Panc1 (cell line): ENCODE results near the gene ADAT3. TPM values are rescaled to one million over a fixed set of nuclear protein-coding genes. Genes with fewer than 3 reads are reported as not detected.

Experiments used
- ATAC-seq: fragments of 200-7000 bp; cut with Tn5 transposase; 2 replicates; pipeline ENCODE4 v1.9.1; 2020; ENCODE audit warnings: mild to moderate bottlenecking, moderate library complexity
- BruUV-seq: library from RNA; stranded (reverse); fragments of 400-500 nt; replicated peaks from 2 replicates; lab custom pipeline; 2021; lab: Mats Ljungman, UMichigan
- CTCF ChIA-PET: fragments of 300-600 bp; sonication (Branson Sonifier 250); formaldehyde crosslinking; loops from one replicate; lab custom pipeline; 2022; ENCODE audit warnings: antibody characterized with exemption; lab: Charles Lee
- POLR2A ChIA-PET: fragments of 300-600 bp; sonication (Branson Sonifier 250); formaldehyde crosslinking; loops from one replicate; lab custom pipeline; 2022; ENCODE audit warnings: antibody characterized with exemption; lab: Charles Lee
- DNase-seq: peaks from one replicate; pipeline ENCODE4 v3.0.0-alpha.2; 2010; ENCODE audit warnings: low read depth, low spot score
- H3K27ac ChIP-seq: 2 replicates; pipeline ENCODE4 v1.5.1; 2011; ENCODE audit warnings: mild to moderate bottlenecking, low read length, inconsistent platforms
- H3K27me3 ChIP-seq: fragments of 200-500 bp; sonication (Bioruptor generic); 2 replicates; pipeline ENCODE4 v1.6.0; 2014; ENCODE audit warnings: low read length, inconsistent platforms; ENCODE audit not compliant: control insufficient read depth, insufficient read depth
- H3K36me3 ChIP-seq: fragments of 200-500 bp; sonication (Bioruptor generic); 2 replicates; pipeline ENCODE4 v1.5.1; 2014; ENCODE audit warnings: inconsistent platforms, mild to moderate bottlenecking, low read length, moderate library complexity; ENCODE audit not compliant: control insufficient read depth, insufficient read depth
- H3K4me1 ChIP-seq: 2 replicates; pipeline ENCODE4 v1.5.1; 2011; ENCODE audit warnings: inconsistent platforms, mild to moderate bottlenecking, low read length, moderate library complexity; ENCODE audit not compliant: control insufficient read depth, insufficient read depth
- H3K4me3 ChIP-seq, 2 experiments: 2 replicates each; pipeline ENCODE4 v1.5.1; 2011 to 2012; ENCODE audit warnings: low read depth in 2 of 2, low read length in 2 of 2, mild to moderate bottlenecking in 2 of 2, inconsistent platforms in 1 of 2, moderate library complexity in 1 of 2
- H3K9me3 ChIP-seq: fragments of 200-500 bp; sonication (Bioruptor generic); 2 replicates; pipeline ENCODE4 v1.5.1; 2014; ENCODE audit warnings: low read depth, mild to moderate bottlenecking, inconsistent platforms, low read length, moderate library complexity; ENCODE audit not compliant: control insufficient read depth, insufficient read depth
- POLR2AphosphoS5 ChIP-seq: IDR thresholded peaks from 2 replicates; pipeline ENCODE4 v1.6.1; 2012; ENCODE audit warnings: mild to moderate bottlenecking, low read depth, low read length, moderate library complexity
- SIN3A ChIP-seq: IDR thresholded peaks from 2 replicates; pipeline ENCODE4 v1.6.1; 2012; ENCODE audit warnings: low read depth, mild to moderate bottlenecking, low read length, moderate library complexity, borderline replicate concordance; ENCODE audit not compliant: insufficient read depth
- TCF7L2 ChIP-seq: IDR thresholded peaks from 2 replicates; pipeline ENCODE4 v1.6.1; 2011; ENCODE audit warnings: mild to moderate bottlenecking, low read depth, low read length, inconsistent platforms
- in situ Hi-C: cut with HindIII; loops from 2 replicates; pipeline ENCODE4 v1.10.0; 2016; ENCODE audit warnings: low sequenced_read_pairs, low pct_unique_long_range_greater_than_20kb
- intact Hi-C: fragments of 100-400 bp; cut with micrococcal nuclease; formaldehyde crosslinking; loops from one replicate; pipeline ENCODE4 v1.10.0; 2022; ENCODE audit not compliant: unreplicated experiment
- total RNA-seq: library from RNA; stranded (reverse); gene quantifications from one replicate; pipeline ENCODE4 v1.2.1, GENCODE V29; 2021; ENCODE audit not compliant: unreplicated experiment
- TF ChIP-seq, protein P1 (sequence below), 2 experiments: IDR thresholded peaks; 2 replicates each; pipeline ENCODE4 v1.6.1; 2011 to 2012; ENCODE audit warnings: low read depth in 2 of 2, control low read depth in 1 of 2, low read length in 1 of 2, mild to moderate bottlenecking in 1 of 2, moderate library complexity in 1 of 2; ENCODE audit not compliant: insufficient read depth in 1 of 2
- TF ChIP-seq, protein P2 (sequence below): fragments of 450-650 bp; IDR thresholded peaks from 2 replicates; pipeline ENCODE4 v1.5.1; 2017; ENCODE audit warnings: mild to moderate bottlenecking

The ADAT3 gene
- total RNA-seq, 1 experiment from 2014 or later = 8.9 TPM

DNA sequence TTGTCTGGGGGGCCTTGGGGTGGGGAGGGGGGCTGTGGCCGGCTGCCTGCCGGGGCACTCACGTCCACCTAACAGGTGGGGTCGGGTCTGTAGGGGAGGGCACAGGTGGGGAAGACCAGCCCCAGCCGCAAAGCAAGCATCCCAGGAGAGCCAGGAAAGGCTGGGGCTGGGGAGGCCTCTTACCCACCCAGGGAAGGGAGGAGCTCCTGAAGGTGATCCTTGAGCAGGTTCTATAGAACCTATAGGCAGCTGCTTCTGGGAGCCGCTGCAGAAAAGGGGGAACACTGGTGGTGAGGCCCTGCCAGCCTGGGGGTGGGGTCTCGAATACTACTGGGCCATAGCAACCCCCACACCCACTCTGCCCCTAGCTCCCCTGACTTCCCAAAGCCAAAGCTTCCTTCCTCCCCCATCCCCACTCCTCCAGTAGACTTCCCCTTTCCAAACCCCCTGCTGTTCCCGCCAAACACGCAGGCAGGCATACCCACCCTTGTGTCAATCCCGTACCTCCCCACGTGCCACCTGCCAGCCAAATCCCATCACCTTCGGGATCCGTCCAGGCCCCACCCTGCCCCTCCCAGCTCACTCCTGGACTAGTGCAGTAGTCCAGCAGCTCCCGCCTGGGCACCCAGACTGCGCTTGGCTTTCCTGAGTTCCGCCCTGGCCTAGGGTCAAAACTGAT, 47.4 kb upstream of the ADAT3 start:
- H3K36me3 ChIP-seq = peaks cover 5% of the 10 kb centered on the region; the same call in 1 of the 2 replicates
- POLR2A ChIA-PET = no interaction called here
- BruUV-seq = no TSS peak
- intact Hi-C loops = no loop called here
- H3K9me3 ChIP-seq = no peaks in the 10 kb centered on the region
- ATAC-seq = no peak
- H3K27me3 ChIP-seq = no peaks in the 10 kb centered on the region
- H3K27ac ChIP-seq = peak overlapping the region; percentile 77
- peaks cover 40% of the 10 kb centered on the region for H3K4me1 ChIP-seq
- CTCF ChIA-PET = interaction anchor here (0.6 to 0.7 kb wide), 2 partner anchors 11 to 189 kb away, joined by 3 to 11 read pairs; no protein-coding TSS in a partner anchor
- no peak for DNase-seq
- in situ Hi-C loops = no loop called here
- TF ChIP-seq POLR2AphosphoS5 = no peak; the same call in 1 of the 2 replicates
- TF ChIP-seq, protein P1, sequence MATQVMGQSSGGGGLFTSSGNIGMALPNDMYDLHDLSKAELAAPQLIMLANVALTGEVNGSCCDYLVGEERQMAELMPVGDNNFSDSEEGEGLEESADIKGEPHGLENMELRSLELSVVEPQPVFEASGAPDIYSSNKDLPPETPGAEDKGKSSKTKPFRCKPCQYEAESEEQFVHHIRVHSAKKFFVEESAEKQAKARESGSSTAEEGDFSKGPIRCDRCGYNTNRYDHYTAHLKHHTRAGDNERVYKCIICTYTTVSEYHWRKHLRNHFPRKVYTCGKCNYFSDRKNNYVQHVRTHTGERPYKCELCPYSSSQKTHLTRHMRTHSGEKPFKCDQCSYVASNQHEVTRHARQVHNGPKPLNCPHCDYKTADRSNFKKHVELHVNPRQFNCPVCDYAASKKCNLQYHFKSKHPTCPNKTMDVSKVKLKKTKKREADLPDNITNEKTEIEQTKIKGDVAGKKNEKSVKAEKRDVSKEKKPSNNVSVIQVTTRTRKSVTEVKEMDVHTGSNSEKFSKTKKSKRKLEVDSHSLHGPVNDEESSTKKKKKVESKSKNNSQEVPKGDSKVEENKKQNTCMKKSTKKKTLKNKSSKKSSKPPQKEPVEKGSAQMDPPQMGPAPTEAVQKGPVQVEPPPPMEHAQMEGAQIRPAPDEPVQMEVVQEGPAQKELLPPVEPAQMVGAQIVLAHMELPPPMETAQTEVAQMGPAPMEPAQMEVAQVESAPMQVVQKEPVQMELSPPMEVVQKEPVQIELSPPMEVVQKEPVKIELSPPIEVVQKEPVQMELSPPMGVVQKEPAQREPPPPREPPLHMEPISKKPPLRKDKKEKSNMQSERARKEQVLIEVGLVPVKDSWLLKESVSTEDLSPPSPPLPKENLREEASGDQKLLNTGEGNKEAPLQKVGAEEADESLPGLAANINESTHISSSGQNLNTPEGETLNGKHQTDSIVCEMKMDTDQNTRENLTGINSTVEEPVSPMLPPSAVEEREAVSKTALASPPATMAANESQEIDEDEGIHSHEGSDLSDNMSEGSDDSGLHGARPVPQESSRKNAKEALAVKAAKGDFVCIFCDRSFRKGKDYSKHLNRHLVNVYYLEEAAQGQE (IDR thresholded peaks at IDR 0.05; ENCODE audit: insufficient read depth in 1 of 2, low read depth in 2 of 2, low read length in 1 of 2) = no peak
- no peak for TF ChIP-seq SIN3A
- TF ChIP-seq, protein P2, sequence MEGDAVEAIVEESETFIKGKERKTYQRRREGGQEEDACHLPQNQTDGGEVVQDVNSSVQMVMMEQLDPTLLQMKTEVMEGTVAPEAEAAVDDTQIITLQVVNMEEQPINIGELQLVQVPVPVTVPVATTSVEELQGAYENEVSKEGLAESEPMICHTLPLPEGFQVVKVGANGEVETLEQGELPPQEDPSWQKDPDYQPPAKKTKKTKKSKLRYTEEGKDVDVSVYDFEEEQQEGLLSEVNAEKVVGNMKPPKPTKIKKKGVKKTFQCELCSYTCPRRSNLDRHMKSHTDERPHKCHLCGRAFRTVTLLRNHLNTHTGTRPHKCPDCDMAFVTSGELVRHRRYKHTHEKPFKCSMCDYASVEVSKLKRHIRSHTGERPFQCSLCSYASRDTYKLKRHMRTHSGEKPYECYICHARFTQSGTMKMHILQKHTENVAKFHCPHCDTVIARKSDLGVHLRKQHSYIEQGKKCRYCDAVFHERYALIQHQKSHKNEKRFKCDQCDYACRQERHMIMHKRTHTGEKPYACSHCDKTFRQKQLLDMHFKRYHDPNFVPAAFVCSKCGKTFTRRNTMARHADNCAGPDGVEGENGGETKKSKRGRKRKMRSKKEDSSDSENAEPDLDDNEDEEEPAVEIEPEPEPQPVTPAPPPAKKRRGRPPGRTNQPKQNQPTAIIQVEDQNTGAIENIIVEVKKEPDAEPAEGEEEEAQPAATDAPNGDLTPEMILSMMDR = no peak
- H3K4me3 ChIP-seq = peak overlapping the region in 1 of 2 experiments; percentile 44; a peak in 2 of 4 replicates

DNA sequence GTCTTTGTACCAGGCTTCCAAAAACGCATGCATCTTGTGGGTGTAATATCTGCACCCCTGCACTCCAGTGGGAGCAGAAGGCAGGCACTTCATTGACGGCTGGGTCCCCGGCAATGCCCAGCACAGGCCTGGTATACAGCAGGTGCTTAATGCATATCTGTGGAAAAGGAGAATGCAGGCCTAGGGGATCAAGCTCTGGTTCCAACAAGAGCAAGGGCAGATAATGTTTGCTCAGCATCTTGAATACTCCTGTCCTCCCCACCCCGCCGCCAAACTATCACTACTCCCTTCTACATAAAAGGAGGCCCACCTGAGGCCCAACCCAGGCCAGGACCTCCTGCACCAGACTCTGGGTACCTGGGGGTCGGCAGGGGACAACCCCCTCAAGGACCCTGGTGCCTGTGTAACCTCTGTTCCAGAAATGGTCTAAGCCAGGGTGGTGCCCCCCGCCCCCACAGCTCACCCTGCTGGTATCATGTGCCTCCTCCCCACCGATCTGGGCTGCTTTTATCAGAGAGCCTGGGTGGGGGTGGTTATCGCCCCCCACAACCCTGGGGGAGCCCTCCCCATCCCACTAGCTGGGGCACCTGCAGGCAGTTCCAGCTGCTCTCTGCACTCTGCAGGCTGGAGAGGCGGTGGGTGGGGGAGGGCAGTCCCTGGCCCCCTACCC, 46.7 kb upstream of the ADAT3 start:
- Histone ChIP-seq H3K36me3 (peaks cover 5% of the 10 kb centered on the region; the same call in 1 of the 2 replicates), H3K4me3 (peak overlapping the region in 1 of 2 experiments; percentile 76; a peak in 1 of 4 replicates), H3K4me1 (peaks cover 32% of the 10 kb centered on the region), H3K27ac (peak overlapping the region; percentile 77; the same call in 1 of the 2 replicates), H3K9me3 (no peaks in the 10 kb centered on the region), H3K27me3 (no peaks in the 10 kb centered on the region)
- ChIA-PET POLR2A (no interaction called here), CTCF (interaction anchor here (0.6 kb wide), 1 partner anchor 15 kb away, joined by 7 read pairs; no protein-coding TSS in a partner anchor)
- in situ Hi-C loops = no loop called here
- no TSS peak for BruUV-seq
- DNase-seq (no peak), ATAC-seq (no peak)
- intact Hi-C loops = no loop called here
- TF ChIP-seq POLR2AphosphoS5 (no peak), SIN3A (no peak), TCF7L2 (no peak)
- TF ChIP-seq, protein P2 = no peak
- TF ChIP-seq, protein P1 (IDR thresholded peaks at IDR 0.05; ENCODE audit: insufficient read depth in 1 of 2, low read depth in 2 of 2, low read length in 1 of 2) = no peak
